Stomach (tissue), 9 donors: ENCODE data around the gene METTL24. TPM values are rescaled to one million over a fixed set of nuclear protein-coding genes. Genes with fewer than 3 reads are reported as not detected.

Source experiments
- DNase-seq, 2 donors: peaks; one replicate each; pipeline versions ENCODE4 v3.0.0 to v3.0.0-alpha.2; 2013 to 2019
- H3K27ac ChIP-seq, 5 donors: fragments of 200-600 bp in 4 of 5; sonication (generic) in 4 of 5; one replicate each; pipeline ENCODE4 v1.5.1; 2013 to 2019; ENCODE audit warnings: mild to moderate bottlenecking in 1 of 5, moderate library complexity in 1 of 5
- H3K27me3 ChIP-seq, 3 donors: fragments of 200-600 bp; sonication (generic); one replicate each; pipeline ENCODE4 v1.5.1; 2017 to 2019; ENCODE audit warnings: mixed run types in 1 of 3
- H3K36me3 ChIP-seq, 4 donors: fragments of 200-600 bp; sonication (generic); 1 replicate in 3 of 4; 2 replicates in 1 of 4; pipeline ENCODE4 v1.5.1; 2016 to 2019
- H3K4me1 ChIP-seq, 4 donors: fragments of 200-600 bp; sonication (generic); one replicate each; pipeline ENCODE4 v1.5.1; 2016 to 2019
- H3K4me3 ChIP-seq, 4 donors: fragments of 200-600 bp; sonication (generic) in 3 of 4; one replicate each; pipeline ENCODE4 v1.5.1; 2016 to 2019; ENCODE audit warnings: mild to moderate bottlenecking in 1 of 4
- H3K9me3 ChIP-seq, 4 donors: fragments of 200-600 bp; sonication (generic); one replicate each; pipeline ENCODE4 v1.5.1; 2016 to 2019
- EP300 ChIP-seq: sonication (generic); formaldehyde crosslinking; IDR thresholded peaks from one replicate; pipeline ENCODE4 v1.6.1; 2017; ENCODE audit warnings: antibody characterized with exemption
- POLR2A ChIP-seq, 4 donors: fragments of 450-650 bp; IDR thresholded peaks; one replicate each; pipeline ENCODE4 v1.6.1; 2016; ENCODE audit warnings: antibody characterized with exemption in 4 of 4, control low read depth in 2 of 4, mild to moderate bottlenecking in 1 of 4, moderate library complexity in 1 of 4
- POLR2AphosphoS5 ChIP-seq, 3 donors: sonication (generic); formaldehyde crosslinking; IDR thresholded peaks; one replicate each; pipeline ENCODE4 v1.6.1; 2016; ENCODE audit warnings: antibody characterized with exemption in 3 of 3
- WGBS, 5 donors: extraction: QIAGEN DNeasy Blood & Tissue Kit in 3 of 5; methylation state at CpG; one replicate each; pipeline versions ENCODE4 v1.1.5 to v1.1.7; 2013 to 2018; 5-methylcytosine and 5-hydroxymethylcytosine counted together
- intact Hi-C: fragments of 100-400 bp; cut with DNase I; formaldehyde crosslinking; loops from one replicate; pipeline ENCODE4 v1.15.1; 2023; ENCODE audit warnings: low total_unique reads
- polyA plus RNA-seq, 3 donors: library from polyadenylated mRNA; stranded (reverse); fragments of 200-250 nt; gene quantifications; one replicate each; pipeline ENCODE4 v1.2.3, GENCODE V29; 2013
- total RNA-seq, 5 donors: library from RNA; depleted of rRNA; stranded (reverse); fragments of >200 nt; gene quantifications; one replicate each; pipeline versions ENCODE4 v1.1.0 to v1.2.3, GENCODE V29; 2014 to 2016
- TF ChIP-seq, protein P1 (sequence below), 7 experiments: fragments of 450-650 bp in 4 of 7; fragments of 200-600 bp in 3 of 7; sonication (generic) in 3 of 7; IDR thresholded peaks; one replicate each; pipeline ENCODE4 v1.5.1; 2016 to 2019; ENCODE audit warnings: antibody characterized with exemption in 7 of 7, control low read depth in 2 of 7, mild to moderate bottlenecking in 1 of 7
- donor health status: healthy with polysubstance abuse.
- donor health status: Bipolar disorder and iron deficiency.
- donor health status: healthy.

METTL24 gene
- total and polyA plus RNA-seq, 8 donors = 0.55 to 25.8 (median 2.8) TPM; not detected in 1

DNA sequence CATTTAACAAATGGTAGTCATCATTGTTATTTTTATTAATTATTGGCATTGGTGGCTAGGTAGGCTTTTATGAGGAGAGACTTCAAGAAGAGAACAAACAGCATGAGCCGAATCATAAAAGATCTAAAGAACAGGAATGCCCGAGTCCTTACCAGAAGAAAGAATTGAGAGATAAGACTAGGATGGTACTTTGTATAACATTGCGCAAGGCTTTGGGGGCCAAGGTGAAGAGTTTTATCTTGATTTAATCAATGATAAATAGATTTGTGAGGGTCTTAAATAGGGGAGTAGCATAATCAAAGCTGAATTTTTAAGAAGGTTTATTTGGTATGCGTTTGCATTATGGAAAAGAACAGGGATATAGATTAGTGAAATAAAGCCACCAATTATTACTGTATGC, 162.5 kb downstream of the METTL24 start:
- intact Hi-C loops = no loop called here
- DNase-seq = no peak
- Histone ChIP-seq H3K4me3 (no peak overlapping the region), H3K27ac (no peak overlapping the region), H3K27me3 (no peaks in the 10 kb centered on the region), H3K36me3 (peaks cover 8 to 19% (median 17%) of the 10 kb centered on the region in 4 donors), H3K9me3 (no peaks in the 10 kb centered on the region), H3K4me1 (peaks cover 0 to 14% (median 6%) of the 10 kb centered on the region in 4 donors)
- 88 to 93% (median 92%) methylated on average over 4 of the region's 4 CpGs for WGBS, 5 donors
- TF ChIP-seq POLR2A (IDR thresholded peaks at IDR 0.05) (no peak), EP300 (no peak), POLR2AphosphoS5 (IDR thresholded peaks at IDR 0.05) (no peak)
- TF ChIP-seq, protein P1, sequence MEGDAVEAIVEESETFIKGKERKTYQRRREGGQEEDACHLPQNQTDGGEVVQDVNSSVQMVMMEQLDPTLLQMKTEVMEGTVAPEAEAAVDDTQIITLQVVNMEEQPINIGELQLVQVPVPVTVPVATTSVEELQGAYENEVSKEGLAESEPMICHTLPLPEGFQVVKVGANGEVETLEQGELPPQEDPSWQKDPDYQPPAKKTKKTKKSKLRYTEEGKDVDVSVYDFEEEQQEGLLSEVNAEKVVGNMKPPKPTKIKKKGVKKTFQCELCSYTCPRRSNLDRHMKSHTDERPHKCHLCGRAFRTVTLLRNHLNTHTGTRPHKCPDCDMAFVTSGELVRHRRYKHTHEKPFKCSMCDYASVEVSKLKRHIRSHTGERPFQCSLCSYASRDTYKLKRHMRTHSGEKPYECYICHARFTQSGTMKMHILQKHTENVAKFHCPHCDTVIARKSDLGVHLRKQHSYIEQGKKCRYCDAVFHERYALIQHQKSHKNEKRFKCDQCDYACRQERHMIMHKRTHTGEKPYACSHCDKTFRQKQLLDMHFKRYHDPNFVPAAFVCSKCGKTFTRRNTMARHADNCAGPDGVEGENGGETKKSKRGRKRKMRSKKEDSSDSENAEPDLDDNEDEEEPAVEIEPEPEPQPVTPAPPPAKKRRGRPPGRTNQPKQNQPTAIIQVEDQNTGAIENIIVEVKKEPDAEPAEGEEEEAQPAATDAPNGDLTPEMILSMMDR (IDR thresholded peaks at IDR 0.05) = no peak

Other genes with a start within 250 kb of the METTL24 start
- gene WASF1, start 178.7 kb downstream of the METTL24 start, total RNA-seq = 10 to 100 TPM in 1 of 5 donors, 1 to 10 TPM in 3, under 1 TPM in 1; 0.58 to 17.0 (median 8.8) TPM
- gene WASF1, start 178.7 kb downstream of the METTL24 start, polyA plus RNA-seq = 1 to 10 TPM; 2.6 to 7.0 (median 5.0) TPM
- gene CDC40, start 177.9 kb downstream of the METTL24 start, total RNA-seq = 10 to 100 TPM in 3 of 5 donors, 1 to 10 TPM in 2; 5.2 to 27.7 (median 11.4) TPM
- 10 to 100 TPM in 1 of 3 donors, 1 to 10 TPM in 2; 6.3 to 18.8 (median 8.7) TPM for gene CDC40, start 177.9 kb downstream of the METTL24 start, polyA plus RNA-seq
- gene DDO, start 57.2 kb upstream of the METTL24 start, total RNA-seq = 1 to 10 TPM in 2 of 5 donors, not detected in 3; 1.8 to 4.1 TPM
- gene DDO, start 57.2 kb upstream of the METTL24 start, polyA plus RNA-seq = 1 to 10 TPM in 1 of 3 donors, under 1 TPM in 2; 0.40 to 1.2 (median 0.44) TPM
- under 1 TPM in 1 of 5 donors, not detected in 4; 0.92 TPM for gene SLC22A16, start 118.3 kb upstream of the METTL24 start, total RNA-seq
- gene SLC22A16, start 118.3 kb upstream of the METTL24 start, polyA plus RNA-seq = under 1 TPM in 2 of 3 donors, not detected in 1; 0.30 to 0.31 TPM